Activated CD4-positive, CD25-positive, alpha-beta regulatory T cell treated with anti-CD3 and anti-CD28 coated beads, Interleukin-2, amount 50 U/mL, for 16 hours (primary cell): ENCODE measurements around the gene TPM1.
"Not testable (repeated sequence)": the region's sequence is repeated elsewhere in the genome, so short reads cannot be mapped to it uniquely, and the experiment has no call there.

Experiments used
- DNase-seq: peaks from one replicate; pipeline ENCODE4 v3.0.0-alpha.2; 2020; ENCODE audit warnings: low read depth, low spot score

TPM1 gene

DNA sequence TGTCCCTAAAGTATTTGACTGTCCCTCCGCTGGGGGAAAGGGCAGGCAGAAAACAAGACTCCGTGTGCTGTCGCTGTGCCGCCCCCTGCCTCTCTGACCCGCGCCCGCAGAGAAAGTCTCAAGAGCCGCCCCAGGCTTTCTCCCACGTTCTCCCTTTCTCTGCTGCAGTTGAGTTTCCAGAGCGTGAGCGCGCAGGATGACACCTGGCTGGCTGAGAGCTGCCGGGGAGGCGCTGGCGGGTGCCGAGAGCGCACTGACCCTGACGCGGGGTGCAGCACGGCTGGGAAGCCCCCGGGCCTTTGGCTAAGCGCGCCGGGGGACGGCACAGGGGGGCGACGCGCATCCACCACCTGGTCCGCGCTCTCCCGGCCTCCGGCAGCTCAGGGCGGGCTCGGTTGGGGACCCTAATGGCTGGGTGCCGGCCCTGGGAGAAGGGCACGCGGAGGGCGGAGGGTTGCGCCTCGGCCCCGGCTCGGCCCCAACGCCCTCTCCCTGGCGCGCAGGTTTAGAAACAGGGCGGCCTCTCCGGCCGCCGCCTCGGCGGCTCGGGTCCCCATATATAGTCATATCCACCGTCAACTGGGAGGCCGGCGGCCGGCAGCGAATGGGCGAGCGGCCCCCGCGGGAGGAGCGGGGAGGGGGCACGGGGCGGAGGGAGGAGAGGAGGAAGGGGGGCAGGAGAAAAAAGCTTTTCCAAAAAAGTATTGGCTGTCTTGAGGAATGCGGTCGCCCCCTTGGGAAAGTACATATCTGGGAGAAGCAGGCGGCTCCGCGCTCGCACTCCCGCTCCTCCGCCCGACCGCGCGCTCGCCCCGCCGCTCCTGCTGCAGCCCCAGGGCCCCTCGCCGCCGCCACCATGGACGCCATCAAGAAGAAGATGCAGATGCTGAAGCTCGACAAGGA is at the start of gene TPM1:
Gene TPM1, plus strand, starts transcription at position 774 of the 903 bp plus-strand sequence. Its CDS starts 83 bp downstream, at position 857.
- no peak for DNase-seq

- no peak for DNase-seq
These were observed 49.5 kb upstream of the TPM1 start for GRCh38 chr15:62993066-62993465.

DNA sequence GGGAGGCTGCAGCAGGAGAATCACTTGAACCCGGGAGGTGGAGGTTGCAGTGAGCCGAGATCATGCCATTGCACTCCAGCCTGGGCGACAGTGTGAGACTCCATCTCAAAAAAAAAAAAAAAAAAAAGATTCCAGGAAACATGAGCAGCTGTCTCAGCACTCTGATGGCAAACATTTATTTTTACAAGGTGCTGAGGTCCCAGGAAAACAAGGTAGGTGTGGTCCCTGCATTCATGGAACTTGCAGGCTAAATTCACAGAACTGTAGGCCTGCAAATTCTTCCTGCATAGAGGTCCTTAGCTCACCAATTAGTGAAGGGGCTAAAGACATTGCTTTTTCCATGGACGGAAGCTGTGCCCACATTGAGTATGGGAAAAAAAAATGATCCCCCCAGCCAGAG is 48.9 kb upstream of the TPM1 start:
- DNase-seq, result not testable (repeated sequence)

- DNase-seq, result no peak
These were observed 48.1 kb upstream of the TPM1 start for GRCh38 chr15:62994439-62994838.

GRCh38 chr15:62994975-62995681 is 47.4 kb upstream of the TPM1 start:
- no peak for DNase-seq

DNA sequence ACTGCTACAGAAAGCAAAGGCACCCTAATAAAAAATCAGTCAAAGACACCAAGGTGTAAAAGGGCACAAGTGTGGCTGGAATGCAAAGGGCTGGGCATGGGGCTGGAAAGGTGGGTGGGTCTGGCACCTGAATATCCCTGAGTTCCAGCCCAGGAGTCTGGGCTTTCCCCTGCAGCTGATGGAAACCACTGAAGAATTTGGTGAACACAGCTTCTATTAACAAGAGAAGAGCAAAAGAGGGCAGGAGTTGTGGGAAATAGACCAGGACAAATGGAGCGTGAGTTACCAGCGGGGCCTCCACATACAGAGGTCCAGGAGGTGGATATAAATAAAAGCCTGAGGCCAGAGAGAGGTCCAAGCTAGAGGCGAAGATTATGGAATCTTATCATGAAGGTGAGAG is 45.1 kb upstream of the TPM1 start:
- DNase-seq, result no peak

DNA sequence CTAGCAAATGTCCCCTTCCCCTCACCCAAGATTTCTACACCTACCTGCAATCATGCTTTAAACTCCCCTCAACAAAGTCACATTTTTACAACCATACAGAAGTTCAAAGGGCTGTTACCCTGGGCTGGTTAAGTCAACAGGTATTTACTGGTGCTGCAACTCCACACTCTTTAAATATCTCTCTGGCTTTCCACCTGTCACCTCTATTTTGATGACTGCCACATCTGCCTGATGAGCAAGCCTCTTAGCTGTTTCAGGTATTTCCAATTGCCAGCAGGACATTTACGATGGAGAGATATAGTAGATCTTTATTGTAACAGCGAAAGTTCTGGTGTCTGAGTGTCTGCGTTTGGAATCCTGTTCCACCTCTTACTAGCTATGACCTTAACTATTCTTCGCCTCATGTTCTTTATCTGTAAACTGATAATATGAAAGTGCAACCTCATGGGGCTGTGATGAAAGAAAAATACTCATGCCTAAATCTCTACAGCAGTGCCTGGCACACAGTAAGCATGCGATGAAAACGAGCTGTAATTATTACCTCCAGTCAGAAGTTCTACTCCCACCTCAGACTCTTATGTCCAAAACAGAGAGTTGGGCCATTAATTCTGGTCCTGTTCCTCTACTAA is 44.2 kb upstream of the TPM1 start:
- DNase-seq, result no peak

DNA sequence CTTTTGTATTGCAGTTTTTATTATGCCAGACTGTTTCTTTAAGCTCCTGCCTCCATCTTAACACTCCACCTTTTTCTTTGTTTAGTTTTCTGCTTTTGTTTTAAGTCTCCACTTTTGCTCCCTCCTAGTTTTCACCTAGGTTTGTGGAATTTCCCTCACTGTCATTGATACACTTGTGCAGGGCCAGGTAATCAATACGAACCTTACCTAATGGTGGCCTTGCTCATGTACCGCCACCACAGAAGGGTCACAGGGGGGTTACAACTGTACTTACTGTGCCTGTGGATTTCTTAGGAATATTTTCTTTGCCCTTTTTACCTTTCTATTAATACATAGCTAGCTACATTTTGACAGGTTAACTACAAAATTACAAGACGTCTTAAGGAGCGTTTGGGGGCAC is 43.4 kb upstream of the TPM1 start:
- DNase-seq, result no peak

- no peak for DNase-seq
These were observed 42.5 kb upstream of the TPM1 start for GRCh38 chr15:62999923-63000561.

- no peak for DNase-seq
These were observed 41.8 kb upstream of the TPM1 start for GRCh38 chr15:63000706-63001105.

DNA sequence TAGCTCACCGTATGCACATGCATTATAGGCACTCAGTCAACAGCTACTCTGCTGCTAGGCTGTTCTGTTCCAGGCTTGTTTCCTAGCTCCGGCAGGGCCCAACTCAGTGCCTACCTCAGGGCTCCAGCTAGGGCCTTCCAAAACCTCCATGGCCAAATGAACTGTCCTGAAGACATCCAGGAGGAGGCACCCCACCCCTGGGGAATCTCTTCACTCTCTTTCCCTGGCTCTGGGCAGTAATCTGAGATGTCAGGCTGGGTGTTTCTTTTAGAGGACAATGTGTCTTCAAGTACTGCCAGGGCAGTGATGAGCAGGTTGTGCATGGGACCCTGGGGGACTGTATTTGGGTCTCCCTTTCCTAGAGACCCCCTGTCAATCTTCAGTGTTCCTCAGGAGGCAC is 38.3 kb upstream of the TPM1 start:
- DNase-seq, result no peak

DNA sequence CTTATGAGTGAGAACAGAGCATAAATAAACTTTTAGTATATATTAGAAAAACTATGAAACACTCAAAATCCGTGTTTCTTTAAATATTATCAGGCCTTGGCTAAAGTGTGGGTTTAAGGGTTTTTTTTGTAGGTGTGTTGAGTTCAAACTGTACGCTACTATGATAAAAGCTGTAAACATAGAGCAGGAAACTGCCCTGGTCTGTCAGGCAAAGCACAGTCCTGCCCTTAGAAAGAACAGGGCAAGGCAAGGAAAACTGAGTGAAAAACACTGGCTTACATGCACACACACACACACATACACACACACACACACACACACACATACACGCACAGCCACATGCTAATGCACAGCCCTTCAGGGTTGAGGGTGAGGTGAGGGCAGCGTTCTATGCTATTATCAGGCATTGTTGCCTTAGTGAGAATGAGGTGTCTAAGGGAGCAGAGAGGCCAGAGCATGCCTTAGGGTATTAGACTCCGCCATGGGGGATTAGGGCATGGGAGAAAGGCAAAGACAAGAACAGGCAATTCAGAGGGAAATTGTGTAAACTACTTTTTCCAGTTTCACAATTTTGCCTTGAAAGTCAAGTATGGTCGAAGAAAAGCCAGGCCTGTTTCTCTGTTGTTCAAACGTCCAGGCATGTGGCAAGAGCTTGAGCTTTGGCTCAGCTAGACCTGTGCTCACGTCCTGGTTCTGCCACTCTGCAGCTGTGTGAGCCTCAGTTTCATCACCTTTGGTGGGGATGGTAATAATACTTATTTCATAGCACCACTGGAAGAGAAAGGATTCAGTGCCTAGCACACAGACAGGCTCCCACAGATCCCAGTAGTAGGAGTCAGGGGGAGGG is 36.3 kb upstream of the TPM1 start:
- DNase-seq, result no peak

DNA sequence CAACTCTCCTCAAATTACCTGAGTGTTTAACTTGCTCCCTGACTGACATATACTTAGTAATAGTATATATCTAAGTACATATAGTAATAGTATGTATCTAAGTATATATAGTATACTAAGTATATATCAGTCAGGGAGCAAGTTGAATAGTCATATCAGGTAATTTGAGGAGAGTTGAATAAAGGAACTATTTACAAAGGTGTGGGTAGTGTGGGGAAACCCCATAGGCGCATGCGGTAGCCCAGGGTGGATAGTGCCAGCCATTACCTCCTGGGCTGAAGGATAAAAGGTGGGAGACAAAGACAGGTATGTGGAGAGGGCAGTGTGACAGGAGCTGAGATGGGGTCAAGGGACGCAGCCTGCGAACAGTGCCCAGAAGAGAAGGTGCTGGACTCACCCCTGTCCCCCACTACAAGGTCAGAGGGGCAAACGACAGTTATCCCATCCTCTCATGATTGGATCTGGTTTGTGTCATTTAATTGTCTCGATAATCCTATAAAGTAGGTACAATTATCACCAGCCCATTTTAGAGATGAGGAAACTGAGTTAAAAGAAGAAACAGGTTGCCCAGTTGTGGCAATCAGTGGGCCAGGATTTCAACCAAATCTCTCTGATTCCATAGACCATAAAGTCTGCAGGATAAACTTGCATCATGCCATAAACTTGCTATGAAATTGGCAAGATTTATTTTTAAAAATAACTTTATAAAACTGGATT is 34.1 kb upstream of the TPM1 start:
- DNase-seq, result no peak

GRCh38 chr15:63010386-63010785 is 32.2 kb upstream of the TPM1 start:
- no peak for DNase-seq

GRCh38 chr15:63010920-63011693 is 31.4 kb upstream of the TPM1 start:
- no peak for DNase-seq

GRCh38 chr15:63012444-63012843 is 30.1 kb upstream of the TPM1 start:
- DNase-seq, result no peak

- DNase-seq, result no peak
These were observed 29.3 kb upstream of the TPM1 start for GRCh38 chr15:63013052-63013808.

GRCh38 chr15:63014578-63014977 is 28.0 kb upstream of the TPM1 start:
- DNase-seq, result no peak

DNA sequence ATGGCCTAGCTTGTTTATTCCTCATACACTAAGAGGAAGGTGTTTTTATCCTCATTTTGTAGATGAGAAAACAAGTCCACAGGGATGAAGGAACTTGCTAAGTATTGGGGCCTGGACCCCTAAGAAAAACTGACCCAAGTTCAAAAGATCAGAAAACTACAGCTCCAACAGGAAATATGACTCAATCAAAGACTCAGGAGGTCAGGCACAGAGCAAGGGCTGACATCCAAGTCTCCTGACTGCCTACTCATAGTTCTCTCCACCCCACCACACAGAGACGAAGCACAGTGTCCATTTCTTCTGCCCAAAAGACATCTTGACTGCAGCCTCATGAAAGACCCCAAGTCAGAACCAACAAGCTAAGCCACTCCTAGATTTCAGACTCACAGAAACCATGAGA is 26.9 kb upstream of the TPM1 start:
- DNase-seq, result no peak
